IPS-NIHi7 (cell line): Measurements from ENCODE around the gene ISYNA1.

ENCODE experiments used
- DNase-seq: peaks from one replicate; pipeline ENCODE4 v3.0.0; 2012; ENCODE audit warnings: mixed read lengths; ENCODE audit errors: extremely low spot score

The ISYNA1 gene

DNA sequence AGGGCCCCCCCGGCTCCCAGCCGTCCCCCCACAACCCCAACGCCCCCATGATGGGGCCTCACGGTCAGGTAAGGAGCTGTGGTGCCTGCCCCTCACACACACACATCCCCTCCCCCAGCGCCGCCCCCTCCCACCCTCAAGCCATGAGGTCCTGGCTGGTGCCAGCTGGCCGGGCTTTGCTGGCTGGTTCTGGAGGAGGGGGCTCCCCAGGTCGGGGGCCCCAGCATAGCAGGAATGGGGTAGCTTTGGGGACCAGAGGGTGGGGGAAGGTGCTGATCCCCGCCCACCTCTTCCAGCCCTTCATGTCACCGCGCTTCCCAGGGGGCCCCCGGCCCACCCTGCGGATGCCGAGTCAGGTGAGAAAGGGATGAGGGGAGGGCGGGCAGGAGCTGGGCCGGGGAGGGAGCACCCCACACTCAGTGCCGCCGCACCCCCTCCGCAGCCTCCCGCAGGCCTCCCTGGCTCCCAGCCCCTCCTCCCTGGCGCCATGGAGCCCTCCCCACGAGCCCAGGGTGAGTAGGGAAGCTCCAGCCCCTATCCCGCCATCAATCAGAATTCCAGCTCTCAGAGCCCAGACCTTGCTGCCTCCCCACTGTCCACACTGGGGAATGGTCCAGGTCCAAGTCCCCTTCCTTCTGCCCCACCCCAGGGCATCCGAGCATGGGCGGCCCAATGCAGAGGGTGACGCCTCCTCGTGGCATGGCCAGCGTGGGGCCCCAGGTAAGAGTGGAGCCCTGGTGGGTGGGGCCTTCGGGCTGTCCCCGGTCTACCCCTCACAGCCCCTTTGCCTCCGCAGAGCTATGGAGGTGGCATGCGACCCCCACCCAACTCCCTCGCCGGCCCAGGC, 6.4 kb downstream of the ISYNA1 start:
- DNase-seq = no peak

DNA sequence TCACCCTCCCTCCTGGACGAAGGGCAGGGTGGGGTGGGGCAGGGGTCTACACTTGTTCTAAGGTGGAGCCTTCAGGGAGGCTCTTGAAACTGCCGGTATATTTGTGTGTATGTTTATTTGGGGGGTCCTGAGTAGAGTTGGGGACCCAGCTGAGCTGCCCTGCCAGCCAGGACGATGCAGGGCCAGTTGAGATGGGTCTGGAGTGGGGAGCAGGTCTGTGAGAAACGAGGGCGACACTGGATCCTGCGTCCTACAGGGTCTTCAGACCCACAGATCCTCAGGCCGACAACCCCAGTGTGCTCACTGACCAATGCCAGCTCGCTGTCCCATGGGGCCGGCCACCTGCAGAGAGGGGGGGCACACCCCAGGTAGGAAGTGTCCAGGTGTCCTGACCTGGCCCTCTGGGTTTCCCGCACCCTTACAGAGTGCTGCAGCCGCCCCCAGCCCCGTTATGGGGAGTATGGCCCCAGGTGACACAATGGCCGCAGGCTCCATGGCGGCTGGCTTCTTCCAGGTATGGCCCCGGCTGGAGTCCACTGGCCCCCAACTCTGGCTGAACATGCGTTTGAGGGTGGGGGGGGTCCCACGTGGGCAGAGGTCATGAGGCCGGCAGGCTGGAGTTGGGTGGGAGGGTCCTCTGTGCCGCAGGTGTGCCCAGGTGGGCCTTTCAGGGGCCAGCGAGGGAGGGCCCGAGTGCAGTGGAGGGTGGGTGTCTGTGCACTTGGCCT, 7.4 kb downstream of the ISYNA1 start:
- DNase-seq = no peak

GRCh38 chr19:18429717-18430416, 8.1 kb downstream of the ISYNA1 start:
- no peak for DNase-seq

DNA sequence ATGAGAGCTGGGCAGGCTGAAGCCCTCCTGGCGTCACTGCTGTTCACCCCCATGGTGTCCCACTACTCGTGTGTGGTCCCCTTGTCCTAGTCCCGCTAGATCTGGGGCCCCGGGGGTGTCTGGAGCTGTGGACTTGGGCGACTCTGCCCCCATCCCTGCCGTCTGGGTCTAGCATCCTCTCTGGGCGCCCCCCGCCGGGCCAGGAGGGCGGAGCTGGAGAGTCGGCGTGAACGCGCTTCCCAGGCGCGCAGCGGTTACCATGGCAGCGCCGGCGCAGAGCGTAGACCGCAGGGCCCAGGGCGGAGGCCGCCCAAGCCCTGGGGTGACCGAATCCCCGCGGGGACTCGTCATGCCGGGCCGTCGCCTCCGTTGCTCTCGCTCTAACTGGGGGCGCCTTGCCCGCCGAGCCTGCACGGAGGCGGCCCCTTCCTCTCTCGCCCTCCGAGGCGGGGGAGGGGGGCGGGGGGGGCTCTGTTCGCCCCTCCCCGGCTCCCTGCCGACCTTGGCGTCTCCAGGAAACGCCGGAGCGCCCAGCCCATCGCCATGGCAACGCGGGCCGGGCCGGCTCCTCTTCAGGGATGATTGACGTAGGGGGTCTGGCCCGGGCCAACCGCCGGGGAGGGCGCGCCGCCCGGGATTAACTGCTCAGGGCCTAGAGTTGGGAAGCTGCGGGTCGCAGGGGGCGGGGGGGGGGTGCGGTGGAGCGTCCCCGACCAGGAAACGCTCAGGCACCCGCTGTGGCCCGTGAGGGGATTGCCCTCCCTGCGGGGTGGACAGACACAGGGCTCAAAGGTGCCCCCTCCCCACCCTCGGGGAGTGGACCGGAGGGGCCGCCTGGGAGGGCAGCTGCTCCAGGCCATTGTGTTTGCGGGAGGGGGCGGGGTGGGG, 8.9 kb downstream of the ISYNA1 start:
- peak; percentile 91 for DNase-seq

GRCh38 chr19:18428173-18428786, 9.7 kb downstream of the ISYNA1 start:
- DNase-seq = no peak

DNA sequence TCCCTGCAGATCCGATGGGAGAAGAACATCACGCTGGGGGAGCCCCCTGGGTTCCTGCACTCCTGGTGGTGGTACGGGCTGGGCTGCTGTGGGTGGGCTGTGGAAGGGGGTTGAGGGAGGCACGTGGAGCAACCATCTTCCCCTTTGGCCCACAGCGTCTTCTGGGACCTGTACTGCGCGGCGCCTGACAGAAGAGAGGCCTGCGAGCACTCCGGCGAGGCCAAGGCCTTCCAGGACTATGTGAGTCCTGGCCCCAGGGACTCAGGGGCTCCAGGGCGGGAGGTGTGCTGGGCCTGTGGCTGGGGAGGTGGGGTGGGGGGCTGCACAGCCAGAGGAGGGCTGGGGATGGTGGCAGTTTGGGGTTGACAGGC, 10.2 kb downstream of the ISYNA1 start:
- DNase-seq = no peak

- no peak for DNase-seq
Measured at GRCh38 chr19:18427080-18427742, 10.7 kb downstream of the ISYNA1 start.

GRCh38 chr19:18426416-18426767, 11.5 kb downstream of the ISYNA1 start:
- no peak for DNase-seq

- DNase-seq = no peak
Measured at GRCh38 chr19:18425515-18426415, 12.2 kb downstream of the ISYNA1 start.

DNA sequence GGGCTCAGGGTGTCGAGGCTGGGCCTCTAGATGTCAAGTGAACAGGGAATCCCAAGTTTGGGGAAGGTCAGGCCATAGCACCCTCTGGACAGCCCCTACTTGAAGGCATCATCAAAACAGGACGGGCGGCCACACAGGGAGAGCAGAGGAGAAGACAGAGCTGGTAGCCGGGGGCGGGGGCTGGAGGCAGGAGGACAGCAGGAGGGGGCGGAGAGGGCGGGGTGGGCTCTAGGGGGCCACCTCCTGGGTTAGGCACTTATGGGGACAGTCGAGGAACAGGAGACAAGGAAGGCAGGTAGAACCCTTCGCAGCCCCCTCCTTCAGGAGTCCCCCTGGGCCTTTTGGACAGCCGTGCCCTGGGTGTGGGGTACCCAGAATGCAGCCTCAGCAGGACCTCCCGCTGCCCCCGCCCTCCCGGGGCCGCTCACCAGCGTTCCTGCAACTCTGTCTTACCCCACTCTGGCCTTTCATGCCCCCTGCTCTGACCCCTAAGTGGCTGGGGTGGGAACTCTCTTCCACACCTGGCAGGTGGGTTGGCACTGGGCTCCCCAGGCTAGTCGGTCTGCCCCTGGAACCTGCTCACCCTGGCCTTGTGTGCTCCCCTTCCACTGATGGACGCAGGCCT, 12.9 kb downstream of the ISYNA1 start:
- DNase-seq = no peak

- DNase-seq = no peak
Measured at GRCh38 chr19:18424122-18424889, 13.6 kb downstream of the ISYNA1 start.

DNA sequence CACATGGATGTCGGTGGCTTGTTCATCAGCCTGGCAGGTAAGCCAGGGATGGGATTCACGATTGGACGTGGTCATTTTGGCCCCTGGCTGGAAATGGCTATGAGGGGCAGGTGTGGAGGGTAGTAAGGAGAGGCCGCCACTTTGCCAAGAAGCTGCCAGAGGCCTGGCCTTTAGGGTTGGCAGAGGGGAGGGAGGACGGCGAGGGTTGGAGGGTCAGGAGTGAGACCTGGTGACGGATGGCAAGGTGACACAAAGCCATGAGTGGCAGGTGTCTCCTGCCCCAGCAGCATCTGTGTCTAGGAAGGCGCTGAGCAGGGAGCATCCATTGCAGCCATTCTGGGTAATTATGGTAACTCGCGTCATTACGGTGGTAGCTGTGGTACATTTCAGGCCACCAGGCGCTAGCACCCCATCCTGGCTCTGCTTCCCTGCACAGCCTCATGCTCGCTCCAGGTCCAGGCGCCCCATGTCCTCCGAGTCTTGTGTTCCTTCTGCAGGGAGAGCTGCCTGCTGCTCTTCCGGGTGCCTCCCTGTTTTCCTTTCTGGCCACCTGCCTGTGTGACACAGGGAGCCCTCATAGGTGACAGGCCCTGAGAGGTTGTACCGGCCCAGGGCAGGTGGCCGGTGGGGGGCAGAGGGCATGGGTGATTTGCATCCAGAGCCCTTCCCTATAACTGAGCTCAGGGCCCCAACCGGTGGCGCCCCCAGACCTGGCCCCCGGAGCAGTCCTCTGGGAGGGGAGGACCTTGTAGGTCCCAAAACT, 14.5 kb downstream of the ISYNA1 start:
- no peak for DNase-seq

DNA sequence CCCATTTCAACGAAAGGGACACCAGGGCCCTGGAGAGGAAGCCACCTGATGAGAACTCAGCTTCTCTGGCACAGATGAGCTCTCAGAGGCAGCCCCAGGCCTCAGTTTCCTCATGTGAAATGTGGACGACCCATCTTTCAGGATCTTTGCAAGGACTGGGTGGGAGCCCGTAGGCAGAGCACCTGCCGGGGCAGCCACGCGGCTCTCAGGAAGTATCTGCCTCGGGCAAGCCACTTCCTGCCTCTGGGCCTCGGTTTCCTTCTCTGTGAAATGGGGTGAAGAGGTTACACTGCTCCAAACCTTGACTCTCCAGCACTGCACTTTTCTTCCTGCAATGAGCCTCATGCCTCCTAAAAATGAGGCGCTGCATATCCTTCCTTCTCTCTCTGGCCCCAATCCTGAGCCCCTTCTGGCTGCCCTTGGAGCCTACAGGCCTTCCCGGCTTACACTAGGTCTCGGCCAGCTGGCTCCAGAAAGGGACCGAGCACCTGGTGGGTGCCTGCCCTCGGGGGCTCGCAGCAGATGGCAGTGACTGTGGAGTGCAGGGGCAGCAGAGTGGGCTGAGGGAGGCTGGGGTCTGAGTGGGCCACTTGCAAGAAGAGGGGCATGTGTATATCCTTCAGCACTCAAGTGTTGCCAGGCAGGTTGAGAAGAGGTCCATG, 15.3 kb downstream of the ISYNA1 start:
- DNase-seq = no peak

- no peak for DNase-seq
Measured at GRCh38 chr19:18421371-18421959, 16.5 kb downstream of the ISYNA1 start.

- DNase-seq = no peak
Measured at GRCh38 chr19:18420930-18421329, 17.0 kb downstream of the ISYNA1 start.

- no peak for DNase-seq
Measured at GRCh38 chr19:18419699-18420460, 18.1 kb downstream of the ISYNA1 start.
